Myometrial cell (primary cell): ENCODE results near the gene SF3B1. TPM values are rescaled to one million over a fixed set of nuclear protein-coding genes. Genes with fewer than 3 reads are reported as not detected.

Experiments used
- total RNA-seq: library from RNA; depleted of rRNA; stranded (reverse); fragments of >200 nt; gene quantifications from 2 replicates; pipeline ENCODE4 v1.2.3, GENCODE V29; 2015

SF3B1 gene
- total RNA-seq = 119 and 156 TPM in 2 replicates

GRCh38 chr2:197434541-197435513 lies at the start of gene SF3B1:
SF3B1 (minus strand) TSS chr2:197435028; CDS start chr2:197434999, 29 bp downstream.

GRCh38 chr2:197453123-197453913 lies 18.5 kb upstream of the SF3B1 start, which contains the start of gene COQ10B:
COQ10B (plus strand) TSS chr2:197453552; CDS start chr2:197453561, 9 bp downstream.

Other genes starting within 250 kb of the SF3B1 start
- gene ANKRD44, start 124.2 kb downstream of the SF3B1 start, total RNA-seq = 2.3 and 50.5 TPM in 2 replicates
- 32.0 and 38.8 TPM in 2 replicates for gene COQ10B, start 18.5 kb upstream of the SF3B1 start, total RNA-seq
- 204 and 241 TPM in 2 replicates for gene HSPD1, start 64.8 kb upstream of the SF3B1 start, total RNA-seq
- gene HSPE1, start 65.4 kb upstream of the SF3B1 start, total RNA-seq = 124 and 151 TPM in 2 replicates
- 15.6 and 33.8 TPM in 2 replicates for gene MOB4, start 81.0 kb upstream of the SF3B1 start, total RNA-seq
- 0.29 and 1.9 TPM in 2 replicates for gene RFTN2, start 240.6 kb upstream of the SF3B1 start, total RNA-seq